Activated naive CD8-positive, alpha-beta T cell treated with anti-CD3 and anti-CD28 coated beads, Interleukin-2, amount 10 ng/mL, durations not matched to agents 7 days and 5 days (primary cell): Measurements from ENCODE around the gene SLC22A23. TPM values are rescaled to one million over a fixed set of nuclear protein-coding genes. Genes with fewer than 3 reads are reported as not detected.
A peak's percentile ranks its signal among the peaks of the same experiment; 100 is the strongest.

Experiments used
- ATAC-seq: fragments of 150-1000 bp; cut with Tn5 transposase; one replicate; pipeline ENCODE4 v1.10.0; 2021; ENCODE audit warnings: low read depth, moderate library complexity
- POLR2A ChIA-PET: fragments of 350-600 bp; sonication (Branson Sonifier 250); formaldehyde crosslinking; loops from one replicate; lab custom pipeline; 2021; ENCODE audit warnings: antibody characterized with exemption; lab: Charles Lee
- DNase-seq: peaks from one replicate; pipeline ENCODE4 v3.0.0; 2021
- H3K27ac Mint-ChIP-seq: one replicate; pipeline ENCODE4 v1.8.0; 2022; ENCODE audit warnings: mild to moderate bottlenecking, mixed read lengths
- H3K27me3 Mint-ChIP-seq: one replicate; pipeline ENCODE4 v1.8.0; 2022; ENCODE audit warnings: mild to moderate bottlenecking, moderate library complexity, mixed read lengths
- H3K36me3 Mint-ChIP-seq: one replicate; pipeline ENCODE4 v1.8.0; 2021; ENCODE audit warnings: mild to moderate bottlenecking, mixed read lengths
- H3K4me1 Mint-ChIP-seq: one replicate; pipeline ENCODE4 v1.8.0; 2021; ENCODE audit warnings: mixed read lengths
- H3K4me3 Mint-ChIP-seq: one replicate; pipeline ENCODE4 v1.8.0; 2022; ENCODE audit warnings: mild to moderate bottlenecking, moderate library complexity, mixed read lengths
- H3K9me3 Mint-ChIP-seq: one replicate; pipeline ENCODE4 v1.8.0; 2021; ENCODE audit warnings: mixed read lengths
- total RNA-seq, 2 experiments: library from RNA; stranded (reverse); gene quantifications; one replicate each; pipeline ENCODE4 v1.2.3, GENCODE V29; 2021

The SLC22A23 gene
- total RNA-seq, 2 experiments from 2014 or later, result 0.82 to 1.2 TPM

DNA sequence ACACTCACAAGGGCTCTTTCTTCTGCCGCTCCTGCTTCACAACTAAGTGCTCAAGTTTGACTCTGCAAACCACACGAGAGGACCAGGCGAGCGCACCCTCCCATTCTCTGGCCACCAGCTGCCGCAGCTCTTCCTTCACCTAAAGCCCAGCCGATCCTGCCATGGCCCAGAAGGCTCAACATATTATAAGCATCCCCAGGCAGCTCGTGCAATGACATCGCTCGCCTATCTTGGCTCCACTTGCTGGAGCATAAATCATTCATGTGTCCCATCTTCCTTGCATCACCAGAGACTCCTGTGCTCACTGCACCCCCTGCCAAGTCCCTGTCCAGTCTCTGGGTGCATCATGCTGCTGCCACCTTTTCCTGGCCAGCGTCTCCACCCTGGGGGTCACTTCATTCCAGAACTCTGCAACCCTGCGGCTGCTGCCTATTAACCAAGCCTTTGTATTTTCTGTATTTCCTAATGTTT, 139.1 kb downstream of the SLC22A23 start:
- H3K27me3 Mint-ChIP-seq, result peaks cover 22% of the 10 kb centered on the region
- no peaks in the 10 kb centered on the region for H3K9me3 Mint-ChIP-seq
- peaks cover 14% of the 10 kb centered on the region for H3K4me1 Mint-ChIP-seq
- no peak for ATAC-seq
- no peaks in the 10 kb centered on the region for H3K36me3 Mint-ChIP-seq
- DNase-seq, result no peak
- POLR2A ChIA-PET, result no interaction called here
- no peak overlapping the region for H3K4me3 Mint-ChIP-seq
- no peak overlapping the region for H3K27ac Mint-ChIP-seq

DNA sequence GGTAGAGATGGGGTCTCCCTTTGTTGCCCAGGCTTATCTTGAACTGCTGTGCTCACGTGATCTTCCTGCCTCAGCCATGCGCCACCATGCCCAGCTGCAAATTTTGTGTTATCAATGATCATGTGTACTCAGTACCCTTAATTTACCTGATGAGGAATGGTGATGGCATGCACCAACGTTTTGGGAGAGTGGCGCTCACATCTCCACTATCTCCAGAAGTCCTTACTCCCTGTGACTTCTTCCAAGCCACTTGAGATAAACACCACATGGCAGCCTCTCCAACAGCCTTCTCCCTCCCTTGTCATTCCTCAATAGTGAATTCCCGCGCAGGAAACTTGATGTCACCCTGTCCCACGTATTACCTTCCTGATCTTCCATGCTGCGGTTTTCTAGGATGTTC, 140.0 kb downstream of the SLC22A23 start:
- no peak for DNase-seq
- Mint-ChIP-seq H3K36me3 (no peaks in the 10 kb centered on the region), H3K9me3 (no peaks in the 10 kb centered on the region), H3K4me3 (no peak overlapping the region), H3K27ac (no peak overlapping the region), H3K27me3 (peaks cover 22% of the 10 kb centered on the region), H3K4me1 (peaks cover 14% of the 10 kb centered on the region)
- POLR2A ChIA-PET, result no interaction called here
- no peak for ATAC-seq

DNA sequence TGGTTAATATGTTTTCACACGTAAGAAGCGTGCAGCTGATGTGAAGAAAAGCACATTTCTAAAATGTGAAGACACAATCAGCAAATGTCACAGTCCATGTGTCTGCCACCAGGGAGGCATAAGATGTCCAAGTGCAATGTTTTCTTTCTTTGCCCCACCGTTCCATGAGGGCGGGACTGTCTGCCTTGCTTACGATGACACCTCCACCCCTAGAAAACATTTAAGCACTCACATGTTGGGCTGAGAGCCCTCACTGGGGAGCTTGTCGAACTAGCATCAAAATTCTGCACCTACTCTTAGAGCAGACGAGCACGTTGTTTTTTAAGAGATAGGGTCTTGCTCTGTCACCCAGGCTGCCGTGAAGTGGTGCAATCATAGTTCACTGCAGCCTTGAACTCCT, 140.5 kb downstream of the SLC22A23 start:
- H3K27ac Mint-ChIP-seq, result no peak overlapping the region
- H3K27me3 Mint-ChIP-seq, result peaks cover 22% of the 10 kb centered on the region
- no peak overlapping the region for H3K4me3 Mint-ChIP-seq
- no peak for DNase-seq
- peaks cover 14% of the 10 kb centered on the region for H3K4me1 Mint-ChIP-seq
- ATAC-seq, result no peak
- no peaks in the 10 kb centered on the region for H3K9me3 Mint-ChIP-seq
- H3K36me3 Mint-ChIP-seq, result no peaks in the 10 kb centered on the region
- POLR2A ChIA-PET, result no interaction called here

GRCh38 chr6:3315841-3316240, 141.0 kb downstream of the SLC22A23 start:
- no peaks in the 10 kb centered on the region for H3K36me3 Mint-ChIP-seq
- H3K9me3 Mint-ChIP-seq, result no peaks in the 10 kb centered on the region
- H3K27ac Mint-ChIP-seq, result no peak overlapping the region
- H3K4me1 Mint-ChIP-seq, result peaks cover 14% of the 10 kb centered on the region
- DNase-seq (no peak), ATAC-seq (no peak)
- H3K27me3 Mint-ChIP-seq, result peaks cover 22% of the 10 kb centered on the region
- H3K4me3 Mint-ChIP-seq, result no peak overlapping the region
- POLR2A ChIA-PET, result no interaction called here

GRCh38 chr6:3314621-3315467, 142.0 kb downstream of the SLC22A23 start:
- Mint-ChIP-seq H3K27ac (no peak overlapping the region), H3K4me1 (peaks cover 14% of the 10 kb centered on the region), H3K4me3 (no peak overlapping the region), H3K9me3 (no peaks in the 10 kb centered on the region), H3K36me3 (no peaks in the 10 kb centered on the region), H3K27me3 (peaks cover 22% of the 10 kb centered on the region)
- DNase-seq (no peak), ATAC-seq (no peak)
- POLR2A ChIA-PET, result no interaction called here

DNA sequence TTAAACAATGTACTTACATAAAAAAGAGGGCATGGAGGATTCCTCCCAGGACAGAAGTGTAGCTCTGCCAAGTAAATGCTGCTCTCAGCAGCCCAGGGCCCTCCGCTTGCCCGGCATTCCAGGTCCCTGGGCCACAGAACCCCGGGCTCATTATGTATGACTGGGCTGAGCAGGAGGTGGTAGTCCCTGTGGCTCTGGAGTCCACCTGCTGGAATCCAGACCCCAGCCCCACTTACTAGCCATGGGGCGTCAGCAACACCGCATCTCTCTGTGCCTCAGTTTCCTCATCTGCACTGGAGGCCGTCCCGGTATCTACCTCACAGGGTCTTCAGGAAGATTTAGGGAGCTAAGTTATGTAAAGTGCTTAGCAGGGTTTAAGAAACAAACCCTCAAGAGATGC, 142.7 kb downstream of the SLC22A23 start:
- Mint-ChIP-seq H3K27me3 (peaks cover 21% of the 10 kb centered on the region), H3K27ac (no peak overlapping the region), H3K4me3 (no peak overlapping the region), H3K4me1 (peaks cover 14% of the 10 kb centered on the region), H3K9me3 (no peaks in the 10 kb centered on the region), H3K36me3 (no peaks in the 10 kb centered on the region)
- no peak for ATAC-seq
- POLR2A ChIA-PET, result no interaction called here
- DNase-seq, result no peak

- Mint-ChIP-seq H3K4me3 (no peak overlapping the region), H3K27me3 (peaks cover 14% of the 10 kb centered on the region)
Measured at GRCh38 chr6:3312604-3313231, 144.1 kb downstream of the SLC22A23 start.

DNA sequence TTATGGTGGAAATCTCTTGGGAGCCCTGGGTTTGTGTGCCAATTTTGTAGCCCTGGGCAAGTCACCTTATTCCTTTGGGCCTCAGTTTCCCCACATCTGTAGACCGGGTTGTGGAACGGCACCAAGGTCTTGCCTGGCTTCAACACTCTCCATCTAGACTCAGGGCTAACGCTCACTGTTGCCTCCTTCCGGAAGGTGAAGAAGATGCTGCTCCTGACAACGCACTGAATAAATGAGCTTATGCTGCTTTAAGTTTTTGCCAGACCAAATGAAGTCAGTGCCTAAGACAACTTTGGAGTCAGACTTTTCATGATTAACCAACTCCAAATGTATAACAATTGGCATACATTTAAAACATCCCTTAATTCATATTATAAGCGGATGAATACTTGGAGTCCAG, 145.0 kb downstream of the SLC22A23 start:
- no peak overlapping the region for H3K27ac Mint-ChIP-seq
- no peak for ATAC-seq
- no peaks in the 10 kb centered on the region for H3K36me3 Mint-ChIP-seq
- DNase-seq, result no peak
- H3K27me3 Mint-ChIP-seq, result peaks cover 7% of the 10 kb centered on the region
- no peak overlapping the region for H3K4me3 Mint-ChIP-seq
- no peaks in the 10 kb centered on the region for H3K4me1 Mint-ChIP-seq
- H3K9me3 Mint-ChIP-seq, result no peaks in the 10 kb centered on the region
- POLR2A ChIA-PET, result no interaction called here

More at GRCh38 chr6:3312604-3313231, 144.1 kb downstream of the SLC22A23 start:
- no peaks in the 10 kb centered on the region for H3K36me3 Mint-ChIP-seq
- DNase-seq, result no peak
- POLR2A ChIA-PET, result no interaction called here
- no peaks in the 10 kb centered on the region for H3K9me3 Mint-ChIP-seq
- H3K27ac Mint-ChIP-seq, result no peak overlapping the region
- no peak for ATAC-seq
- H3K4me1 Mint-ChIP-seq, result peaks cover 2% of the 10 kb centered on the region

- POLR2A ChIA-PET, result no interaction called here
- Mint-ChIP-seq H3K4me3 (no peak overlapping the region), H3K27ac (no peak overlapping the region), H3K36me3 (no peaks in the 10 kb centered on the region), H3K4me1 (no peaks in the 10 kb centered on the region), H3K27me3 (peaks cover 7% of the 10 kb centered on the region), H3K9me3 (peaks cover under 1% of the 10 kb centered on the region)
- no peak for ATAC-seq
- DNase-seq, result no peak
Measured at GRCh38 chr6:3310703-3311102, 146.1 kb downstream of the SLC22A23 start.

DNA sequence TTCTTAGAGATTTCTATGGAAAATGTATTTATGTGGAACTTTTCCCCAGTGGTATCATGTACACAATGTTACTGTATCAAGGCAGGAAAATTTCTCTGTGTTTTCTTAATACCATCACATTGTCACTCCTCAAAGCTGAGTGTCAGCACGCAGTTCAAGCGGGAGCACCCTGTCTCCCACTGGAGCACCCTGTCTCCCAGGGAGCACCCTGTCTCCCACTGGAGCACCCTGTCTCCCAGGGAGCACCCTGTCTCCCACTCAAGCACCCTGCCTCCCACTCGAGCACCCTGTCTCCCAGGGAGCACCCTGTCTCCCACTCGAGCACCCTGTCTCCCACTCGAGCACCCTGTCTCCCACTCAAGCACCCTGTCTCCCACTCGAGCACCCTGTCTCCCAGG, 146.8 kb downstream of the SLC22A23 start:
- ATAC-seq, result no peak
- Mint-ChIP-seq H3K27ac (no peak overlapping the region), H3K36me3 (no peaks in the 10 kb centered on the region), H3K9me3 (peaks cover 3% of the 10 kb centered on the region), H3K4me3 (no peak overlapping the region), H3K27me3 (peaks cover 7% of the 10 kb centered on the region), H3K4me1 (no peaks in the 10 kb centered on the region)
- POLR2A ChIA-PET, result no interaction called here
- DNase-seq, result no peak

DNA sequence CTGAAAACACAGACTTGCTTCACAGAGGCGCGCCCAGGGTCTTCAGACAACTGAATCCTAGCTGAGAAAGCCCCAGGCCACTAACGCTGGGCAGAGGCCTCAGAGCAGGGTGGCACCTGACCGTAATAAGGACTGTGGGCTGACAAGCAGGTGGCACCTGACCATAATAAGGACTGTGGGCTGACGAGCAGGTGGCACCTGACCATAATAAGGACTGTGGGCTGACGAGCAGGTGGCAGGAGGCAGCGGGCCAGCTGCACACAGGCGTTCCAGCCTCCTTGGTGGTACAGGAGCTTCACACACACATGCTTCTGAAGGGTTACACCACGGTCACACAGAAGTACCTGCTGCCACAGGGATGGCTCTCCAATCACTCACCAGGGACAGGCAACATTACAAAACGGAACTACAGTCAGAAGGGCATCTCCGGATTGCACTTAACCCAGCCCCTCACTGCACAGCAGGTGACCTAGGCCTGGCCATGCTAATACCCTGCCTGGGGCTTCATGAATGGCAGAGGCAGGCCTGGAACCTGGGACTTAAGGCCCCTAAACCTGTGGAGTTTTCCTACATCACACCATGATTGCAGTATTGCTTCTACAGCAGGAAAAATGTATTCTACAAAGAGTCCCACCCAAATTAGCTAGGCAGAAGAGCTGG, 147.3 kb downstream of the SLC22A23 start:
- ATAC-seq (no peak), DNase-seq (no peak)
- POLR2A ChIA-PET, result no interaction called here
- peaks cover 3% of the 10 kb centered on the region for H3K9me3 Mint-ChIP-seq
- peak overlapping the region; percentile 24 for H3K27ac Mint-ChIP-seq
- no peaks in the 10 kb centered on the region for H3K36me3 Mint-ChIP-seq
- H3K27me3 Mint-ChIP-seq, result peaks cover 5% of the 10 kb centered on the region
- no peak overlapping the region for H3K4me3 Mint-ChIP-seq
- H3K4me1 Mint-ChIP-seq, result no peaks in the 10 kb centered on the region

DNA sequence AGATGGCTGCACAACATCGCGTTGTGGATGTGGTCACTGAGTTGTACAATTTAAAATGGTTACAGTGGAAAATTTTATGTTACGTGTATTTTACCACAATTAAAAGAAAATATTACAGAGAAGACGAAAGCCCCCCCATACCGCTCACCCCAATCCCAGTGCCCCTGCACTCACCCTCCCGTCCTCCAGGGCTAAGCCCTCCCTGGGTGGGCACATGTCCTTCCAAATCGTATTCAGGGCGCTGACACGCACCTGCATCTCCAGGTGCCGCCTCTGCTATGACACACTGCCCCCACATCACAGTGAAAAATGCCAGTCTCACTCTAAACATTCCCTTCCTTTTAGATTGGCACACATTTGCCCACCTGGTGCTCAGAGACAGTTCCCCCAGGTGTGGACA, 148.7 kb downstream of the SLC22A23 start:
- Mint-ChIP-seq H3K4me1 (no peaks in the 10 kb centered on the region), H3K27ac (no peak overlapping the region), H3K36me3 (no peaks in the 10 kb centered on the region), H3K27me3 (peaks cover 2% of the 10 kb centered on the region), H3K9me3 (peaks cover 3% of the 10 kb centered on the region), H3K4me3 (no peak overlapping the region)
- no peak for DNase-seq
- ATAC-seq, result no peak
- POLR2A ChIA-PET, result no interaction called here

- ATAC-seq (no peak), DNase-seq (no peak)
- H3K27me3 Mint-ChIP-seq, result peaks cover 5% of the 10 kb centered on the region
- H3K9me3 Mint-ChIP-seq, result peaks cover 3% of the 10 kb centered on the region
- H3K36me3 Mint-ChIP-seq, result no peaks in the 10 kb centered on the region
- POLR2A ChIA-PET, result no interaction called here
- H3K27ac Mint-ChIP-seq, result no peak overlapping the region
- no peak overlapping the region for H3K4me3 Mint-ChIP-seq
- no peaks in the 10 kb centered on the region for H3K4me1 Mint-ChIP-seq
Measured at GRCh38 chr6:3307436-3307835, 149.4 kb downstream of the SLC22A23 start.
